ENCODE measurements around the gene EML4. TPM values are rescaled to one million over a fixed set of nuclear protein-coding genes. Genes with fewer than 3 reads are reported as not detected.
A peak's percentile ranks its signal among the peaks of the same experiment; 100 is the strongest.

The EML4 gene
- total and polyA plus RNA-seq, 2 of the 13 experiments (the other 11 are each of a cell fraction or from before 2014, with no cell fraction given) = 243 to 476 TPM

- TF ChIP-seq GRHL1 (CRISPR knock-in tag; conservative IDR thresholded peaks at IDR 0.05) (no peak), POGZ (CRISPR knock-in tag; IDR thresholded peaks at IDR 0.05) (0 out of 2 replicates have a peak, but pooled peaks have one; percentile 31), RAD51 (IDR thresholded peaks at IDR 0.05; ENCODE audit: borderline replicate concordance) (peak; percentile 30; the same call in 1 of the 2 replicates), ELF1 (CRISPR knock-in tag; IDR thresholded peaks at IDR 0.05) (no peak), FOXO1 (CRISPR knock-in tag; IDR thresholded peaks at IDR 0.05) (0 out of 2 replicates have a peak, but pooled peaks have one; percentile 18), REXO4 (CRISPR knock-in tag; IDR thresholded peaks at IDR 0.05; ENCODE audit: borderline replicate concordance) (no peak), ZFP90 (CRISPR knock-in tag; IDR thresholded peaks at IDR 0.05; ENCODE audit: borderline replicate concordance) (peak; percentile 59; the same call in 1 of the 2 replicates), ZHX2 (IDR thresholded peaks at IDR 0.05; ENCODE audit: low read depth) (no peak), ZHX2 (CRISPR knock-in tag; IDR thresholded peaks at IDR 0.05; ENCODE audit: borderline replicate concordance) (no peak), MAFF (IDR thresholded peaks at IDR 0.05; ENCODE audit: low read depth, low read length) (peak; percentile 44; the same call in 1 of the 2 replicates), SRF (IDR thresholded peaks at IDR 0.05; ENCODE audit: low read depth, low read length) (no peak), HOXD1 (CRISPR knock-in tag; IDR thresholded peaks at IDR 0.05) (no peak), ZNF883 (CRISPR knock-in tag; IDR thresholded peaks at IDR 0.05; ENCODE audit: not compliant biosample characterization) (peak; percentile 33), CAMTA2 (CRISPR knock-in tag; IDR thresholded peaks at IDR 0.05; ENCODE audit: borderline replicate concordance) (0 out of 2 replicates have a peak, but pooled peaks have one; percentile 29), SP140L (CRISPR knock-in tag; IDR thresholded peaks at IDR 0.05; ENCODE audit: borderline replicate concordance) (no peak), GMEB1 (CRISPR knock-in tag; IDR thresholded peaks at IDR 0.05; ENCODE audit: borderline replicate concordance) (0 out of 2 replicates have a peak, but pooled peaks have one; percentile 21), ZNF543 (CRISPR knock-in tag; IDR thresholded peaks at IDR 0.05) (no peak), TCF7 (IDR thresholded peaks at IDR 0.05; ENCODE audit: low read depth) (no peak), KLF9 (CRISPR knock-in tag; IDR thresholded peaks at IDR 0.05; ENCODE audit: low read depth) (no peak), SP2 (CRISPR knock-in tag; IDR thresholded peaks at IDR 0.05) (peak; percentile 26; the same call in 1 of the 2 replicates), WIZ (CRISPR knock-in tag; IDR thresholded peaks at IDR 0.05) (peak; percentile 56; the same call in 1 of the 2 replicates)
Observed at GRCh38 chr2:42342061-42342794, 173.1 kb downstream of the EML4 start (continued).

Data from HepG2 (cell line).